A549 (cell line): ENCODE measurements around the gene SLC9A3.

Experiments
- CHD2 ChIP-seq: fragments of 150-350 bp; IDR thresholded peaks from 2 replicates; pipeline ENCODE4 v1.6.1; 2014; ENCODE audit warnings: low read length; ENCODE audit not compliant: partially characterized antibody
- CTCF ChIP-seq: fragments of >200 bp; sonication (Bioruptor Twin); formaldehyde crosslinking; IDR thresholded peaks from 3 replicates; pipeline ENCODE4 v1.5.1; 2016
- EHMT2 ChIP-seq: fragments of 200-600 bp; sonication (generic); IDR thresholded peaks from 2 replicates; pipeline ENCODE4 v1.6.1; 2016; ENCODE audit warnings: antibody characterized with exemption, low read depth, mild to moderate bottlenecking, moderate library complexity
- EP300 ChIP-seq, 2 experiments: fragments of >200 bp; sonication (Bioruptor Twin); formaldehyde crosslinking; IDR thresholded peaks; 2 replicates in 1 of 2; 3 replicates in 1 of 2; pipeline ENCODE4 v1.6.1; 2016 to 2017
- JUN ChIP-seq, 2 experiments: fragments of >200 bp; sonication (Bioruptor Twin); formaldehyde crosslinking; IDR thresholded peaks; 2 replicates in 1 of 2; 3 replicates in 1 of 2; pipeline ENCODE4 v1.6.1; 2016 to 2017
- KDM5A ChIP-seq: fragments of 200-600 bp; sonication (generic); IDR thresholded peaks from 2 replicates; pipeline ENCODE4 v1.6.1; 2016; ENCODE audit warnings: antibody characterized with exemption, mild to moderate bottlenecking
- MYC ChIP-seq: IDR thresholded peaks from 2 replicates; pipeline ENCODE4 v1.6.1; 2012; ENCODE audit warnings: mild to moderate bottlenecking, inconsistent platforms, low read length, improper control_type of control experiment, borderline replicate concordance
- RARB ChIP-seq: fragments of 250-450 bp; sonication (Bioruptor Pico); IDR thresholded peaks from 2 replicates; pipeline ENCODE4 v1.8.0; 2021; ENCODE audit warnings: mild to moderate bottlenecking, moderate library complexity
- REST ChIP-seq: fragments of 200-600 bp; sonication (generic); IDR thresholded peaks from 2 replicates; pipeline ENCODE4 v1.6.1; 2016; ENCODE audit warnings: antibody characterized with exemption, mild to moderate bottlenecking, moderate library complexity
- RFX5 ChIP-seq: fragments of 450-650 bp; IDR thresholded peaks from 2 replicates; pipeline ENCODE4 v1.7.1; 2014; ENCODE audit warnings: antibody characterized with exemption, mild to moderate bottlenecking, moderate library complexity

- TF ChIP-seq REST (no peak), CTCF (no peak), EHMT2 (no peak), EP300 (IDR thresholded peaks at IDR 0.05) (no peak), RFX5 (no peak), KDM5A (no peak), MYC (no peak), CHD2 (no peak), JUN (IDR thresholded peaks at IDR 0.05) (no peak), RARB (no peak)
These were observed 18.4 kb upstream of the SLC9A3 start for GRCh38 chr5:542319-543311.
